ENCODE measurements around the gene RNF217. TPM values are rescaled to one million over a fixed set of nuclear protein-coding genes. Genes with fewer than 3 reads are reported as not detected.
"Not testable (repeated sequence)": the region's sequence is repeated elsewhere in the genome, so short reads cannot be mapped to it uniquely, and the experiment has no call there.

RNF217 gene
- total RNA-seq, 2 donors from 2014 or later = 10.5 to 18.7 TPM

- 62 to 93% methylated on average over 3 of the region's 3 CpGs for WGBS, 2 donors
- Histone ChIP-seq H3K4me3 (no peak overlapping the region), H3K36me3 (replicated peaks in 1 of 2; ENCODE audit: insufficient read depth in 1 of 2, low read depth in 2 of 2) (no peaks in the 10 kb centered on the region), H3K4me1 (peaks cover 2% of the 10 kb centered on the region), H3K27me3 (no peaks in the 10 kb centered on the region), H3K9me3 (no peaks in the 10 kb centered on the region), H3K27ac (no peak overlapping the region)
- TF ChIP-seq, protein P1, sequence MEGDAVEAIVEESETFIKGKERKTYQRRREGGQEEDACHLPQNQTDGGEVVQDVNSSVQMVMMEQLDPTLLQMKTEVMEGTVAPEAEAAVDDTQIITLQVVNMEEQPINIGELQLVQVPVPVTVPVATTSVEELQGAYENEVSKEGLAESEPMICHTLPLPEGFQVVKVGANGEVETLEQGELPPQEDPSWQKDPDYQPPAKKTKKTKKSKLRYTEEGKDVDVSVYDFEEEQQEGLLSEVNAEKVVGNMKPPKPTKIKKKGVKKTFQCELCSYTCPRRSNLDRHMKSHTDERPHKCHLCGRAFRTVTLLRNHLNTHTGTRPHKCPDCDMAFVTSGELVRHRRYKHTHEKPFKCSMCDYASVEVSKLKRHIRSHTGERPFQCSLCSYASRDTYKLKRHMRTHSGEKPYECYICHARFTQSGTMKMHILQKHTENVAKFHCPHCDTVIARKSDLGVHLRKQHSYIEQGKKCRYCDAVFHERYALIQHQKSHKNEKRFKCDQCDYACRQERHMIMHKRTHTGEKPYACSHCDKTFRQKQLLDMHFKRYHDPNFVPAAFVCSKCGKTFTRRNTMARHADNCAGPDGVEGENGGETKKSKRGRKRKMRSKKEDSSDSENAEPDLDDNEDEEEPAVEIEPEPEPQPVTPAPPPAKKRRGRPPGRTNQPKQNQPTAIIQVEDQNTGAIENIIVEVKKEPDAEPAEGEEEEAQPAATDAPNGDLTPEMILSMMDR (IDR thresholded peaks at IDR 0.05) = no peak
- no peak for TF ChIP-seq POLR2A (IDR thresholded peaks at IDR 0.05)
- ATAC-seq (no peak), DNase-seq (no peak)
- intact Hi-C loops (cut with DNase I) = no loop called here
These were observed 65.0 kb downstream of the RNF217 start for GRCh38 chr6:125027287-125027686.

DNA sequence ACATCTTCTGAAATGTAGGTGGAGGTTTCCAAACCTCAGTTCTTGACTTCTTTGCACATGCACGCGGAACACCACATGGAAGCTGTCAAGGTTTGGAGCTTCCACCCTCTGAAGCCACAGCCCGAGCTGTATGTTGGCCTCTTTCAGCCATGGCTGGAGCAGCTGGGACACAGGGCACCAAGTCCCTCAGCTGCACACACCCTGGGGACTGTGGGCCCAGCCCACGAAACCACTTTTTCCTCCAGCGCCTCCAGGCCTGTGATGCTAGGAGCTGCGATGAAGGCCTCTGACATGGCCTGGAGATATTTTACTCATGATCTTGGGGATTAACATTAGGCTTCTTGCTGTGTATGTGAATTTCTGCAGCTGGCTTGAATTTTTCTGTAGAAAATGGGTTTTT lies 68.7 kb downstream of the RNF217 start:
- TF ChIP-seq, protein P1 (IDR thresholded peaks at IDR 0.05) = no peak
- TF ChIP-seq POLR2A (IDR thresholded peaks at IDR 0.05) = no peak
- Histone ChIP-seq H3K9me3 (no peaks in the 10 kb centered on the region), H3K27ac (no peak overlapping the region), H3K27me3 (no peaks in the 10 kb centered on the region), H3K36me3 (replicated peaks in 1 of 2; ENCODE audit: insufficient read depth in 1 of 2, low read depth in 2 of 2) (no peaks in the 10 kb centered on the region), H3K4me3 (no peak overlapping the region), H3K4me1 (no peaks in the 10 kb centered on the region)
- ATAC-seq (no peak), DNase-seq (no peak)
- intact Hi-C loops (cut with DNase I) = no loop called here
- 66 to 78% methylated on average over 5 to 6 of the region's 6 CpGs for whole genome bisulfite sequencing, 2 donors

GRCh38 chr6:125031385-125031784 lies 69.1 kb downstream of the RNF217 start:
- TF ChIP-seq, protein P1 (IDR thresholded peaks at IDR 0.05) = no peak
- TF ChIP-seq POLR2A (IDR thresholded peaks at IDR 0.05) = no peak
- no peaks in the 10 kb centered on the region for H3K36me3 ChIP-seq (replicated peaks in 1 of 2; ENCODE audit: insufficient read depth in 1 of 2, low read depth in 2 of 2)

DNA sequence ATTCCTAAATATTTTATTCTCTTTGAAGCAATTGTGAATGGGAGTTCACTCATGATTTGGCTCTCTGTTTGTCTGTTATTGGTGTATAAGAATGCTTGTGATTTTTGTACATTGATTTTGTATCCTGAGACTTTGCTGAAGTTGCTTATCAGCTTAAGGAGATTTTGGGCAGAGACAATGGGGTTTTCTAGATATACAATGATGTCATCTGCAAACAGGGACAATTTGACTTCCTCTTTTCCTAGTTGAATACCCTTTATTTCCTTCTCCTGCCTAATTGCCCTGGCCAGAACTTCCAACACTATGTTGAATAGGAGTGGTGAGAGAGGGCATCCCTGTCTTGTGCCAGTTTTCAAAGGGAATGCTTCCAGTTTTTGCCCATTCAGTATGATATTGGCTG lies 72.7 kb downstream of the RNF217 start:
- H3K9me3 ChIP-seq; H3K36me3 ChIP-seq (replicated peaks in 1 of 2; ENCODE audit: insufficient read depth in 1 of 2, low read depth in 2 of 2); H3K27ac ChIP-seq; ATAC-seq; H3K4me1 ChIP-seq; H3K4me3 ChIP-seq; H3K27me3 ChIP-seq; intact Hi-C loops (cut with DNase I); DNase-seq: not testable (repeated sequence)

More at GRCh38 chr6:125031385-125031784, 69.1 kb downstream of the RNF217 start:
- DNase-seq = no peak
- no peak for ATAC-seq
- no peaks in the 10 kb centered on the region for H3K4me1 ChIP-seq
- no peak overlapping the region for H3K4me3 ChIP-seq
- no peak overlapping the region for H3K27ac ChIP-seq
- no peaks in the 10 kb centered on the region for H3K27me3 ChIP-seq
- WGBS, 2 donors = 88 to 100% methylated on average over 1 of the region's 1 CpG
- intact Hi-C loops (cut with DNase I) = no loop called here
- H3K9me3 ChIP-seq = no peaks in the 10 kb centered on the region

DNA sequence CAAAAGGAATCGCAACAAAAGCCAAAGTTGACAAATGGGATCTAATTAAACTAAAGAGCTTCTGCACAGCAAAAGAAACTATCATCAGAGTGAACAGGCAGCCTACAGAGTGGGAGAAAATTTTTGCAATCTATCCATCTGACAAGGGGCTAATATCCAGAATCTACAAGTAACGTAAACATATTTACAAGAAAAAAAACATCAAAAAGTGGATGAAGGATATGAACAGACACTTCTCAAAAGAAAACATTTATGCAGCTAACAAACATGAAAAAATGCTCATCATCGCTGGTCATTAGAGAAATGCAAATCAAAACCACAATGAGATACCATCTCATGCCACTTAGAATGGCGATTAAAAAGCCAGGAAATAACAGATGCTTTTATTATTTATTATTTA lies 74.2 kb downstream of the RNF217 start:
- H3K36me3 ChIP-seq (replicated peaks in 1 of 2; ENCODE audit: insufficient read depth in 1 of 2, low read depth in 2 of 2); H3K4me3 ChIP-seq; H3K27ac ChIP-seq; DNase-seq; H3K27me3 ChIP-seq; intact Hi-C loops (cut with DNase I); H3K4me1 ChIP-seq; ATAC-seq; H3K9me3 ChIP-seq: not testable (repeated sequence)
- WGBS, 2 donors = 95 to 97% methylated on average over 4 of the region's 4 CpGs

GRCh38 chr6:125037827-125038226 lies 75.6 kb downstream of the RNF217 start:
- intact Hi-C loops (cut with DNase I) = no loop called here
- no peak for ATAC-seq
- WGBS, 2 donors = 60 to 67% methylated on average over 2 of the region's 2 CpGs

More at GRCh38 chr6:125037827-125038226, 75.6 kb downstream of the RNF217 start:
- Histone ChIP-seq H3K36me3 (replicated peaks in 1 of 2; ENCODE audit: insufficient read depth in 1 of 2, low read depth in 2 of 2) (no peaks in the 10 kb centered on the region), H3K9me3 (no peaks in the 10 kb centered on the region), H3K27me3 (no peaks in the 10 kb centered on the region), H3K4me1 (no peaks in the 10 kb centered on the region), H3K27ac (no peak overlapping the region), H3K4me3 (no peak overlapping the region)
- no peak for DNase-seq
- TF ChIP-seq POLR2A (IDR thresholded peaks at IDR 0.05) = no peak
- TF ChIP-seq, protein P1 (IDR thresholded peaks at IDR 0.05) = no peak

Data from body of pancreas (tissue), 4 donors.